Stimulated activated CD8-positive, alpha-beta memory T cell treated with anti-CD3 and anti-CD28 coated beads, Interleukin-12 subunit alpha, Interleukin-12 subunit beta, amount 100 ng/mL, for 4 hours (primary cell): ENCODE results near the gene MYH16.
"Not testable (repeated sequence)": the region's sequence is repeated elsewhere in the genome, so short reads cannot be mapped to it uniquely, and the experiment has no call there.

Experiments used
- DNase-seq: peaks from one replicate; pipeline ENCODE4 v3.0.0-alpha.2; 2020; ENCODE audit warnings: low read depth

MYH16 gene

GRCh38 chr7:99305473-99306260, 33.0 kb downstream of the MYH16 start:
- DNase-seq: no peak

DNA sequence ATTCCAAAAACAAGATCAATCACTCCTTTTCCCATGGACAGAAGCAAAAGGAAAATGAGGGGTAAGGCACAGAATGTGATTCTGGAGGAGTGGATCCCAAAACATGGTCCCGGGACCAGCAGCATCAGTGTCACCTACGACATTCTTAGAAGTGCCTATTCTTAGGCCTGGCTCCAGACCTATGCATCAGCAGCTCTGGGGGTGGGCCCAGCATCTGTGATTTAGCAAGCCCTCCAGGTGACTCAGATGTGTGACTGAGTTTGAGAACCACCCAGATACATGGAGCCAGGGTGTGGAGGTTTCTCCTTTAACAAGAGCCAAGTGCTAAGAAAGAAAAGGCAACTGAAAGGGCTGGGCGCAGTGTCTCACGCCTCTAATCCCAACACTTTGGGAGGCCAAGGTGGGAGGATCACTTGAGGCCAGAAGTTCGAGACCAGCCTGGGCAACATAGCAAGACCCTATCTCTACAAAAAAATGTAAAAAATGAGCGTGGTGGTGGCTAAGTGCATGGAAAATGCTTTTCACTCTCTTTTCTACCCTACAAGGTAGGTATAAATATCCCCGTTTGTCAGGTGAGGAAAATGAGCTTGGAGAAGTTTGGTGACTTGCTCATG, 35.9 kb downstream of the MYH16 start:
- DNase-seq: no peak

- DNase-seq: no peak
These were observed 36.5 kb downstream of the MYH16 start for GRCh38 chr7:99309111-99309510.

DNA sequence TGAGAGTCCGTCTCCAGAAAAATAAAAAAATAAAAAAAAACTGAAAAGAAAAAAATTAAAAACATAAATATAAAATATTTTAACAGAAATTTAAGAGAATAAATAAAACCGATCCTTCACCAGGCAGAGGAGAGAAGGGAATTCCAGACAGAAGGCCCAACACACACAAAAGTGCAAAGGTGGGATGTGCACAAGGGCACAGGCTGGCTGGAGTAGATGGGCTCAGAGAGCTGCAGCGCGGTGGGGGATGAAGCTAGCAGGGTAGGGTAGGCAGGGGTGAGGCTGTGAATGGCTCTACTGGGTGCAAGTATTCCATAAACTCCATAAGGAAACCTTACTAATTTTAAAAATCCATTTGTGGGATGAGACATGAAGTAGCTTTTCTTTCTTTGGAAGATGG, 37.4 kb downstream of the MYH16 start:
- no peak for DNase-seq

DNA sequence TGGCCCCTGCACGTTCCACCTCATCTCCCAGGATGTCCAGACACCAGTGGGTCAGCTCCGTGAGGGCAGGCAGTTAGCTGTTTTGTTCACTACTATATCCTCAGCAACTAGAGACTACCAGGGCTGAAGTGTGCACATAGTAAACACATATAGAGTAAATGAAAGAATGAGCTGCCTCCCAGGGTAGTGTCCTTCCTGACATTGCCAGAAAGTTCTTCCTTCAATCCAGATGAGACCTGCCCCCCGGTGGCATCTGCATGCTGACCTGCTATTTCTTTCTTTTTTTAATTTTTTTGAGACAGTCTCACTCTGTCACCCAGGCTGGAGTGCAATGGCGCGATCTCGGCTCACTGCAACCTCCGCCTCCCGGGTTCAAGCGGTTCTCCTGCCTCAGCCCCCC, 39.1 kb downstream of the MYH16 start:
- DNase-seq: no peak

DNA sequence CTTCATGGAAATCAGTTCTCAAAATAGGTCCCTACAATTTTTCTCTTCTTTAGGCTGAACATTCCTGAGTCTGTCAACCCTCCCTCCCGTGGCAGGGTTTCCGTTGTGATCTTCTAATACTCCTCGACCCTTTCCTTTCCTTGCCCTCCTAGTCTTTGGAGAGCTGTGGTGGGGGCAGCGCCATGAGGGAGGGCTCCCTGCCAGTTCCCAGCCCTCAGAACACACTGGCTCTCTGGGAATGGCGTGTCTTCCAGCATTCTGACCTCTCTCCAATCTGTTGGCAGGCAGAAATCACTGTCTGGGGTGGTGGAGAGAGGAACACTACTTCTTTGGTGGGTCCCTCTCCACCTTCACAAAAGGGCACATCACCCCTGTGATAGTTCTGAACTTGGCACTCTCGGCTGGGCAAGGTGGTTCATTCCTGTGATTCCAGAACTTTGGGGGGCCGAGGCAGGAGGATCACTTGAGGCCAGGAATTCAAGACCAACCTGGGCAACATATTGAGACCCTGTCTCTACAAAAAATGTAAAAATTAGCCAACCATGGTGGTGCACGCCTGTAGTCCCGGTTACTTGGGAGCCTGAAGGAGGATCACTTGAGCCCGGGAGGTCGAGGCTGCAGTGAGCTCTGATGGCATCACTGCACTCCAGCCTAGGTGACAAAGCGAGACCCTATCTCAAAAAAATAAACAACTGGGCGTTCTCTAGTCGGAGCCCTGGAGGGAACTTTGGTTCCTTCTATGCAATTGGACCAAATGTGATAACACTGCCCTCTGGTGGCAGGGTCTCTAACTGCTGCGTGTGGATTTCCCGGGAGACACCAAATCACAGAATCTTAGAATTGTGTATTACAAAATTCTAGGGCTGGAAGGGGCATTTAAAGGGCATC, 39.9 kb downstream of the MYH16 start:
- DNase-seq: peak; percentile 30

DNA sequence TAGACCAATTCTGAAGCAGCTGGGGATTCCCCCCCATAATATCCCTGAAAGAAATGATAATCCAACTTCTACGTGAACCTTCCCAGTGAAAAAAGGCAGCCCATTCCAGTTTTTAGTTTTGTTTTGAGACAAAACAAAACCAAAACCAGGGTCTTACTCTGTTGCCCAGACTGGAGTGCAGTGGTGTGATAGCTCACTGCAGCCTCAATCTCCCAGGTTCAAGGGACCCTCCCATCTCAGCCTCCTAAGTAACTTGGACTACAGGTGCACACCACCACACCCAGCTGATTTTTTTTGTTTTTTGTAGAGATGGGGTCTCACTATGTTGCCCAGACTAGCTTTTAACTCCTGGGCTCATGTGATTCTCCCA, 40.5 kb downstream of the MYH16 start:
- no peak for DNase-seq

GRCh38 chr7:99314504-99314903, 41.9 kb downstream of the MYH16 start:
- no peak for DNase-seq

GRCh38 chr7:99320371-99320770, 47.7 kb downstream of the MYH16 start:
- no peak for DNase-seq

- DNase-seq: not testable (repeated sequence)
These were observed 50.0 kb downstream of the MYH16 start for GRCh38 chr7:99322659-99323058.

DNA sequence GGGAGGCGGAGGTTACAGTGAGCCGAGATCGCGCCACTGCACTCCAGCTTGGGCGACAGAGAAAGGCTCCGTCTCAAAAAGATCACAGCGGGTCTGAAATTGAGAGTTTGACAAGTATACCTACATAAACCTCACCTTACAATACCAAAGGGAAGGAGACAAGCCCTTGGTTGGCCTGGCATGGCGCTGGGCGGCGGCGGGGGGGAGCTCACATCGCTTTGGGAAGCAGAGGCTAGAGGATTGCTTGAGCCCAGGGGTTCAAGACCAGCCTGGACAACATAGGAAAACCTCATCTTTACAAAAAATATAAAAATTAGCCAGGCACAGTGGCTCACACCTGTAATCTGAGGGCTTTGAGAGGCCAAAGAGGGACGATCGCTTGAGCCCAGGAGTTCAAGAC, 51.9 kb downstream of the MYH16 start:
- no peak for DNase-seq

- no peak for DNase-seq
These were observed 52.4 kb downstream of the MYH16 start for GRCh38 chr7:99325001-99325493.

- peak; percentile 92 for DNase-seq
These were observed 53.2 kb downstream of the MYH16 start, which contains the start of gene ARPC1A for GRCh38 chr7:99325592-99326407. Gene ARPC1A, plus strand, starts transcription at chr7:99325898. Its CDS starts 7,456 bp downstream, at chr7:99333354.

DNA sequence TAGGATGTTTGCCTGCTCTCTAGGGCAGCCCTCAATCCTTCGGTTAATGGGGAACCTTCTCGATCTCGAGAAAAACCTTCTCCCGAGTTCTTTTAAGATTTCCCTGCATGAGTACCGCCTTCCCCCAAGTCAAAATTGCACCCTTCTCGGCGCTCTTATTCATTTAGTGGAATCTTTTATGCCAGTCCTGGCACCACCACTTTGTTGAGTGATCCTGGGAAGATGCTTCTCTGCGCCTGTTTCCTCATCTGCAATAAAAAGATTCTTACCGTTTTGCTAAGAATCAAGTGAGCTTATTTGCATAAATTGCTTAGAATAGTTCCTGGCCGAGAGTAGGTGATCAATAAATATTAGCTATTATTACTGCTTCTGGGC, 53.8 kb downstream of the MYH16 start:
- no peak for DNase-seq

- DNase-seq: not testable (repeated sequence)
These were observed 57.8 kb downstream of the MYH16 start for GRCh38 chr7:99330314-99330961.

- no peak for DNase-seq
These were observed 58.4 kb downstream of the MYH16 start for GRCh38 chr7:99331002-99331401.

- no peak for DNase-seq
These were observed 67.0 kb downstream of the MYH16 start for GRCh38 chr7:99339595-99339994.

DNA sequence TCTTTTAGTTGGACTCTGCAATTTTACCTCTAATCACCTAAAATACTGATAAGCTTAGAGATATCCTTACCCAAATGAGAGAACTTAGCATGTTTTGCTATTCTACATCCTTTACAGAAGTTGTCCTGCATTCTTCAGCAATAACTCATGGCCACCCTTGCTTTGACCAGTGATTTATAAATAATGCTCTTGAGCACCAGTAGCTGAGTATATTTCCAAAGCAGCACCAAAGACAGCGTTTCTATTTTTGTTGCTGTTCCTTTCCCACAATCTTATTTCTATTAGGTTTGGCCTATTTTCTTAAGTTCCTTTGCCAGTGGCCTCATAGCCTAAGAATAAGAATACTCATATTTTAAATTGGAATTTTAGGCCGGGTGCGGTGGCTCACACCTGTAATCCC, 68.0 kb downstream of the MYH16 start:
- no peak for DNase-seq

DNA sequence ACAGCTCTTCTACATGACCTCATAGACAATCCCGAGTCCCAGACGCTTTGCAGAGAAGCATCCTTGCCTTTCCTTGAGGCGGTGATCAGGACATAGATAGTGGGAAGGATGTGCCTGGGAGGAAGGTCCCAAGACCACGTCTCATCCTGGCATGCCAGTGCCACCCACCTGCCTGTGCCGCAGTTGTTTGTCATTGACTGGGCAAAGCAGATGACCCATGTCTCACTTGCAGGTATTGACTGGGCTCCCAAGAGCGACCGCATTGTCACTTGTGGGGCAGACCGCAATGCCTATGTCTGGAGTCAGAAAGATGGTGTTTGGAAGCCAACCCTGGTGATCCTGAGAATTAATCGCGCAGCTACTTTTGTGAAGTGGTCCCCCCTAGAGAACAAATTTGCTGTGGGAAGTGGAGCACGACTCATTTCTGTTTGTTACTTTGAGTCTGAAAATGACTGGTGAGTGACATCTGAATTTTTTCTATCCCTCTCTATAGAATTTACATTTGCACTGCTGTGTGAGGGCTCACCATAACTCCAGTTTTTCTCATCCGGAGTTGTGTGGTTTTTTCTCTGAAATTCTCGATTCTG, 71.5 kb downstream of the MYH16 start:
- no peak for DNase-seq

- not testable (repeated sequence) for DNase-seq
These were observed 78.0 kb downstream of the MYH16 start for GRCh38 chr7:99350641-99351040.

- DNase-seq: no peak
These were observed 79.6 kb downstream of the MYH16 start for GRCh38 chr7:99352247-99352646.
